Bronchial epithelial cell (primary cell): ENCODE data around the gene LPIN3. TPM values are rescaled to one million over a fixed set of nuclear protein-coding genes. Genes with fewer than 3 reads are reported as not detected.

Experiments used
- DNase-seq: peaks from one replicate; pipeline ENCODE4 v3.0.0-alpha.2; 2010; ENCODE audit warnings: low read depth
- FAIRE-seq: peaks from 2 replicates; lab custom pipeline; 2011; peaks lifted over from hg19 to GRCh38; lab: Jason Lieb, UNC
- H3K27me3 ChIP-seq: 2 replicates; pipeline ENCODE4 v1.5.1; 2011; ENCODE audit warnings: low read length; ENCODE audit not compliant: control insufficient read depth, insufficient read depth
- H3K36me3 ChIP-seq: 2 replicates; pipeline ENCODE4 v1.5.1; 2011; ENCODE audit warnings: low read length; ENCODE audit not compliant: control insufficient read depth, insufficient read depth
- H3K4me3 ChIP-seq: 2 replicates; pipeline ENCODE4 v1.5.1; 2011; ENCODE audit warnings: mild to moderate bottlenecking, low read depth, low read length, control low read depth
- CTCF ChIP-seq: IDR thresholded peaks from 2 replicates; pipeline ENCODE4 v1.5.1; 2011; ENCODE audit warnings: mild to moderate bottlenecking, moderate library complexity, low read length, control low read depth, inconsistent platforms; ENCODE audit not compliant: insufficient read depth, severe bottlenecking
- total RNA-seq: library from RNA; depleted of rRNA; stranded (reverse); fragments of >200 nt; gene quantifications from 2 replicates; pipeline ENCODE4 v1.2.1, GENCODE V29; 2014

Gene LPIN3
- total RNA-seq, 1 donor from 2014 or later, result 3.9 TPM

DNA sequence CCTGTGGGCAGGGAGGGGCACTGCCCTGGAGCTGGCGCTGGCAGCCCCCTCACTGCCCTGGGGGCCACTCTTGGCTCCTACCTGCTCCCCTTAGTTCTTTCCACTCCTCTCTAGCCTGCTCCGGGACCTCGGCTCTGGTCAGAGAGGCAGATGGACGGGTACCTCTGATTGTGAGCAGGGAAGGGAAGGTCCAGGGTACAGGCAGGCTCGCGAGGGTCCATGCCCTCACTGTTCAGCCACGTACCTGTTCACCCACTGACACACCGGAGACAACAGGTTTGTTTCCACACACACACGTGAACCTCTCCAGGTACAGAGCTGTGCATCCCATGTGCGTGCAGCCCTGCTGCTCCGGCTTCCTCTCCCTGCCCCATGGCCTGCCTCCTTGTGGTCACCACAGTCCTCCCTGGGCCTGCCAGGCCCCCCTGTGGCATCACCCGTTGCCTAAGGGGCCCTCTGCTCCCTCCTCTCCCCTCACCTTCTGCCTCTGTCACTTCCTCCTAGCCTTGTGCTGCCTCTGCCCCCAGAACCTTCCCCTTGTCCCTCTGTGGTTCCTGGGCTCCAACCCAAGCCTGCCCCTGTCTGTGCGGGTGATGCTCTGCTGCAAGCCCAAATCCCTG, 23.7 kb downstream of the LPIN3 start:
- peaks cover 1% of the 10 kb centered on the region for H3K36me3 ChIP-seq
- H3K4me3 ChIP-seq, result no peak overlapping the region
- H3K27me3 ChIP-seq, result peaks cover 23% of the 10 kb centered on the region
- peak; percentile 68 for FAIRE-seq
- no peak for TF ChIP-seq CTCF
- DNase-seq, result no peak

GRCh38 chr20:41364967-41365765, 24.5 kb downstream of the LPIN3 start:
- no peak for TF ChIP-seq CTCF
- no peak for DNase-seq
- no peak for FAIRE-seq
- H3K4me3 ChIP-seq, result no peak overlapping the region
- H3K36me3 ChIP-seq, result no peaks in the 10 kb centered on the region
- H3K27me3 ChIP-seq, result peaks cover 23% of the 10 kb centered on the region

DNA sequence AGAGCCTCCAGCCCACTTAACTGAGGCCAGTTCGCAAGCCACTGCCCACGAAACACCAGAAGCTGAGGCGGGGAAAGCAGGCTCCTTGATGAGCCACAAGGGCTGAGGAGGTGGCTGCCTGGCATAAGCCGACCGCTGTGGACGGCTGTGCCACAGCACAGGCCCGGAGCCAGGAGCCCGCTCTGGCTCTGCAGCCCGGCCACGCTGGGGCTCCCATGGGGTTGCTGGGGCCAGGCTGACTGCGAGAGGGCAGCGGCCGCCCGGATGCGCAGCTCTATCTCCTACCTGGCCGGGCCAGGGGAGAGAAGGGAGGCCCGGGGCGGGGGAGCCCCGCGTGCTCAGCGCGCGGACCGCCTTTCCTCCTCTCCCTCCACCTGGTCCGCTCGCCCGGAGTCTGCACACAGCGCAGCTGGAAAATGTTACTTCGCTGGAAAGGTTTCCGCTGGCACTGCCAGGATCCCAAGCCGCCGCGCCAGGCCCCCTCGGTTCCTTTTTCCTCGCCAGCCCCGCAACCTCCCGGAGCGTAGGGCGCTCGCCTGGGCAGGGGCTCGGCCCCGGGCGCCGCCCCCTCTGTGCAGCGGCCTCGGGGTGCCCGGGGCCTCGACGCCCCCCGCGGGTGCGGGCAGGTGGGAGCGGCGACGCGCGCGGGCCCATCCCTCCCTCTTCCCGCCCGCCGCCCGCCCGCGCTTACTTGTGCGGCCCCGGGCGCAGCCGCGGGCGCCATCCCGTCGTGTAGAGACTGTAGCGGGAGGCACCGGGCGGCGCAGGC, 25.3 kb downstream of the LPIN3 start:
- FAIRE-seq (no peak), DNase-seq (no peak)
- no peak overlapping the region for H3K4me3 ChIP-seq
- H3K36me3 ChIP-seq, result no peaks in the 10 kb centered on the region
- peaks cover 23% of the 10 kb centered on the region for H3K27me3 ChIP-seq
- TF ChIP-seq CTCF, result no peak

GRCh38 chr20:41366546-41367392, 26.1 kb downstream of the LPIN3 start, which contains the start of gene EMILIN3:
EMILIN3 (minus strand) TSS chr20:41366818; CDS start chr20:41366634, 184 bp downstream.
- H3K4me3 ChIP-seq, result no peak within 1 kb of the TSS
- DNase-seq, result no peak
- no peak for TF ChIP-seq CTCF
- H3K36me3 ChIP-seq, result no peaks in the 10 kb centered on the region
- peaks cover 23% of the 10 kb centered on the region for H3K27me3 ChIP-seq
- FAIRE-seq, result no peak

GRCh38 chr20:41367393-41367695, 26.7 kb downstream of the LPIN3 start:
- Histone ChIP-seq H3K36me3 (no peaks in the 10 kb centered on the region), H3K27me3 (peaks cover 23% of the 10 kb centered on the region), H3K4me3 (no peak overlapping the region)
- DNase-seq, result no peak
- no peak for TF ChIP-seq CTCF
- peak; percentile 18 for FAIRE-seq
